Fibroblast of pulmonary artery (primary cell): ENCODE results near the gene TFAP2E.

ENCODE experiments used
- DNase-seq: peaks from one replicate; pipeline ENCODE4 v3.0.0-alpha.2; 2010; ENCODE audit warnings: low read depth
- H3K4me3 ChIP-seq: replicated peaks from 2 replicates; pipeline ENCODE4 v1.5.1; 2011; ENCODE audit warnings: low read depth, mild to moderate bottlenecking, control low read depth, low read length, moderate library complexity
- CTCF ChIP-seq: IDR thresholded peaks from 2 replicates; pipeline ENCODE4 v1.5.1; 2011; ENCODE audit warnings: mild to moderate bottlenecking, control low read depth, low read length, inconsistent platforms; ENCODE audit errors: missing control alignments

TFAP2E gene

GRCh38 chr1:35557118-35557610 lies 15.9 kb upstream of the TFAP2E start, which contains the start of gene KIAA0319L:
TSS of gene KIAA0319L (minus strand) at chr1:35557403. CDS start at chr1:35554491, 2,912 bp downstream.
- peak within 1 kb of the TSS; percentile 90 for H3K4me3 ChIP-seq
- TF ChIP-seq CTCF, result no peak
- no peak for DNase-seq

DNA sequence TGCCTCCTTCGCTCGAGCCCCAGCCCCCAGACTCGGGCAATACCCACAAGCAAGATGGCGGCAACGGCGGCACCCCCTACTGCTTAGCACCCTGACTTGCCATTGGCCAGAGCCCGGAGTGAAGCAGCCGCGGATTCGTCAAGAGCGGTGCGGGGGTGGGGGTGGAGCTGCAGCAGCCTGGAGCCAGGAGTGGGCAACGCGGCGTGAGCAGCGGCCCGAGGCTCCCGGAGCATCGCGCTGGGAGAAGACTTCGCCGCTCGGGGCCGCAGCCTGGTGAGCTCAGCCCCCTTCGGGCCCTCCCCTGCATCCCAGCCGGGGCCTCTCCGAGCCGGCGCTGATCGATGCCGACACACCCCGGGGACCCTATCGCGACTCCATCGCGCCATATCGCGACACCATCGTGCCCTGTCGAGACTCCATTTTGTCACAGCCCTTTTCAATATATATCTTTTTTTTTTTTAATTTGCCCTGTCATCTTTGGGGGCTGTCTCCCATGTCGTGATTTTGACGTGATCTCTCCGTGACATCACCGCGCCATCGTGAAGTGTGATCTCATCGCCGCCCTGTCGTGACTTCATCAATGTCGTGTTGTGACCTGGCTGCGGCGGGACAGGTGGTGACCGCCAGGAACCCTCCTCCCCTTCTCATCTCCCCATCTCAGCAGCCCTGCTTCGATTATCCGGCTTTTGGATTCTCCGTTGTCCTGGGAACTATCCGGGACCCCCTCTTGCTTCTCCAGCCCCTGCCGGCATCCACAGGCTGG lies 15.3 kb upstream of the TFAP2E start, which contains the start of gene NCDN:
TSS of gene NCDN (plus strand) at position 189 of the 763 bp plus-strand sequence. CDS start at position 581, 392 bp downstream.
- no peak for TF ChIP-seq CTCF
- peak; percentile 98 for DNase-seq
- H3K4me3 ChIP-seq, result peak within 1 kb of the TSS; percentile 90

GRCh38 chr1:35558374-35559316 lies 14.5 kb upstream of the TFAP2E start:
- peak; percentile 8 for TF ChIP-seq CTCF
- peak; percentile 25 for DNase-seq
- peak overlapping the region; percentile 90 for H3K4me3 ChIP-seq

- TF ChIP-seq CTCF, result no peak
- DNase-seq, result no peak
- peak overlapping the region; percentile 90 for H3K4me3 ChIP-seq
These were observed 13.7 kb upstream of the TFAP2E start for GRCh38 chr1:35559317-35559944.

GRCh38 chr1:35560256-35561225 lies 12.6 kb upstream of the TFAP2E start:
- no peak overlapping the region for H3K4me3 ChIP-seq
- no peak for TF ChIP-seq CTCF
- no peak for DNase-seq
